IPS-15b (cell line): ENCODE data around the gene BRIP1.
"Not testable (repeated sequence)": the region's sequence is repeated elsewhere in the genome, so short reads cannot be mapped to it uniquely, and the experiment has no call there.

Source experiments
- H3K27me3 ChIP-seq: one replicate; pipeline ENCODE4 v1.6.1; 2013; ENCODE audit warnings: low read length; ENCODE audit not compliant: control insufficient read depth, insufficient read depth
- H3K36me3 ChIP-seq: one replicate; pipeline ENCODE4 v1.6.1; 2013; ENCODE audit warnings: low read length; ENCODE audit not compliant: control insufficient read depth, insufficient read depth
- H3K4me1 ChIP-seq: one replicate; pipeline ENCODE4 v1.6.1; 2013; ENCODE audit warnings: mild to moderate bottlenecking, low read length; ENCODE audit not compliant: control insufficient read depth, insufficient read depth
- H3K4me3 ChIP-seq: one replicate; pipeline ENCODE4 v1.5.1; 2013; ENCODE audit warnings: low read depth, low read length
- H3K9ac ChIP-seq: one replicate; pipeline ENCODE4 v1.6.1; 2013; ENCODE audit warnings: low read depth, mild to moderate bottlenecking, low read length
- H3K9me3 ChIP-seq: one replicate; pipeline ENCODE4 v1.6.1; 2013; ENCODE audit warnings: mild to moderate bottlenecking, low read length; ENCODE audit not compliant: control insufficient read depth, insufficient read depth

The BRIP1 gene

DNA sequence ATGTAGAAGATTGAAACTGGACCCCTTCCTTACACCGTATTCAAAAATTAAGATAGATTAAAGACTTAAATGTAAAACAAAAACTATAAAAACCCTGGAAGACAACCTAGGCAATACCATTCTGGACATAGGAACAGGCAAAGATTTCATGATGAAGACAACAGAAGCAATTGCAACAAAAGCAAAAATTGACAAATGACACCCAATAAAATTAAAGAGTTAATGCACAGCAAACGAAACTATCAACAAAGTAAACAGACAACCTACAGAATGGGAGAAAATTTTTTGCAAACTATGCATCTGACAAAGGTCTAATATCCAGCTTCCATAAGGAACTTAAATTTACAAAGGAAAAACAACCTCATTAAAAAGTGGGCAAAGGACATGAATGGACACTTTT is 37.1 kb downstream of the BRIP1 start:
- not testable (repeated sequence) for H3K27me3 ChIP-seq, H3K4me3 ChIP-seq, H3K4me1 ChIP-seq, H3K9ac ChIP-seq, H3K9me3 ChIP-seq, H3K36me3 ChIP-seq

DNA sequence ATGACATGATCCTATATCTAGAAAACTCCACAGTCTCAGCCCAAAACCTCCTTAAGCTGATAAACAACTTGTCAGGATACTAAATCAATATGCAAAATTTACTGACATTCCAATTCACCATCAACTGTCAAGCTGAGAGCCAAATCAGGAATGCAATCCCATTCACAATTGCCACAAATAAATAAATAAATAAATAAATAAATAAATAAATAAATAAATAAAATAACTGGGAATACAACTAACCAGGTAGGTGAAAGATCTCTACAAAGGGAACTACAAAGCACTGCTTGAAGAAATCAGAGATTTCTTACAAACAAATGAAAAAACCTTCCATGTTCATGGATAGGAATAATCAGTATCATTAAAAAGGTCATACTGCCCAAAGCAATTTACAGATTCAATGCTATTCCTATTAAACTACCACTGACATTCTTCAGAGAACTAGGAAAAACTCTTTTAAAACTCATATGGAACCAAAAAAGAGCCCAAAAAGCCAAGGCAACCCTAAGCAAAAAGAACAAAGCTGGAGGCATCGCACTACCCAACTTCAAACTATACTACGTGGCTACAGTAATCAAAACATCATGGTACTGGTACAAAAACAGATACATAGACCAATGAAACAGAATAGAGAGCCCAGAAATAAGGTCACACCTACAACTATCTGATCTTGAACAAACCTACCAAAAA is 37.7 kb downstream of the BRIP1 start:
- Histone ChIP-seq H3K9me3 (no peaks in the 10 kb centered on the region), H3K9ac (no peak overlapping the region), H3K27me3 (no peaks in the 10 kb centered on the region), H3K36me3 (no peaks in the 10 kb centered on the region), H3K4me1 (no peaks in the 10 kb centered on the region), H3K4me3 (no peak overlapping the region)

DNA sequence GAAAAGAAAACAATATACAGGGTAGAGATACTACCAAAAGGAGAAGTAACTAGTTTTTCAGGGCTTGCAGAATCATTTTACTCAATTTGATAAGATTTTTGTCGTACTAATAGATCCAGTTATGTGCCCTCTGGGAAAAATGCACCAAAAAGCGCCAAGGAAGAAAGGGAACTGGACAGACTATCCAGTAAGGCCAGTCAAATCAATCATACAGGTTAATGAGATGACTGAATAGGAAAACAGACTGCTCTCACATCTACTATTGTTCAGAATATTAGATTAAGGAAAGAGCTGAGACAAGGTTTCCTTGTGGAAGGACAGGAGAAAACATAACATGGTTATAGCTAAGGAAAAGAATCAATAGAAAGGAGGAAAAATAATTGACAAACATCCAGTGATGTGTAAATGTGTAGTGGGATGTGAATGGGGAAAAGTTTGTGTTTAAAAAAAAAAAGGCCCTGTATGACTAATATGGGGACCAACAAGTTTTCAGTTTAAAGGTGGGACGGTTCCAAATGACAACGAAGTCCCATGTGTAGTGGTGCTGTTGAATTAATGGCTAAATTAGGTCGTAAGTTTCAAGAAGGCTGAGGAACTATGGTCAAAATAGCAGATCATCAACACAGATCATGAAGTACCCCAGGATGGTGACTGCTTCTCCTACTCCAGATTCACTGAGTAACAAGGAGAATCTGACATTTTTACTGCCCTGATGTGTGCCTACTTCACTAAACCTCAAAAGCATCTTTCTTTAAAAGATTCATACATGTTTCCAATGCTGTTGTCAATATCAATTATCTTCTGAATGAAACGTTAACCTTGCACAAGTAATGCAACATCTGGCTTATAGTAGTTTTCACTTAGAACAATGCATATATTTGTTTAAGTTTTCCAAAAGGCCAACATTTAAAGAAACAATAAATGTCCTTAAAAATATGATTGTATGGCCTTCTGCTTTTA is 40.7 kb downstream of the BRIP1 start:
- Histone ChIP-seq H3K36me3 (no peaks in the 10 kb centered on the region), H3K4me1 (no peaks in the 10 kb centered on the region), H3K9me3 (no peaks in the 10 kb centered on the region), H3K4me3 (no peak overlapping the region), H3K9ac (no peak overlapping the region), H3K27me3 (no peaks in the 10 kb centered on the region)

DNA sequence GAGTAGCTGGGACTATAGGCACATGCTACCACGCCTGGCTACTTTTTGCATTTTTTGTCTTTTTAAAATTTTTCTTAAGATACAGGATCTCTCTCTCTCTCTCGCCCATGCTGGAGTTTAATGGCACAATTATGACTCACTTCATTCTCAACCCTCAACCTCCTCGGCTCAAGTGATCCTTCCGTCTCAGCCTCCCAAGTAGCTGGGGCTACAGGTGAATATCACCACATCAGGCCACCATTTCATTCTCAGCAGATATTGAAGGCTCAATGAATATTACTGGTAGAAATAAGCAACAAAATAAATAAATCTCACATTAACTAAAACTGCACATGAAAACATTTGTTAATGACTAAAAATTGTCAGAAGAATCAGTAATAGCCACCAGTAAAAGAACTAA is 41.7 kb downstream of the BRIP1 start:
- Histone ChIP-seq H3K36me3 (no peaks in the 10 kb centered on the region), H3K9ac (no peak overlapping the region), H3K4me3 (no peak overlapping the region), H3K9me3 (no peaks in the 10 kb centered on the region), H3K4me1 (no peaks in the 10 kb centered on the region), H3K27me3 (no peaks in the 10 kb centered on the region)

GRCh38 chr17:61819265-61819664 is 44.1 kb downstream of the BRIP1 start:
- not testable (repeated sequence) for H3K9me3 ChIP-seq, H3K9ac ChIP-seq, H3K36me3 ChIP-seq, H3K4me1 ChIP-seq, H3K27me3 ChIP-seq, H3K4me3 ChIP-seq

DNA sequence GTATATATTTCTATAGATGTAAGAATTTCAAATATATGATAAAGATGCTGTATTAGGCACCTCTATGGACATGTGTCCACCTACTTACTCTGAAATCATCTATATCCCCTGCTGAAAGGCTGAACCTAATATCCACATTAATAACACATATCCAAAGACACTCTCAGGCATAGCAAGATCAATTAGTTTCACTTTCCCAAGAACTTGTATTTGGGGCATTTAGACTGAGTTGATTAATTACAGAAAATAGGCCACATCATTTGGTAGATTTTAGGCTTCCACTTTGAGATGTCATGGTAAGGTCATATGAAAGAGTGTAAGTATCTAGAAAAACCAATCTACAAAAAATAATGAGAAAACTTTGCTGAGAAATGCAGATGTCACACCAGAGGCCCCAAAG is 45.1 kb downstream of the BRIP1 start:
- Histone ChIP-seq H3K36me3 (no peaks in the 10 kb centered on the region), H3K27me3 (no peaks in the 10 kb centered on the region), H3K9me3 (no peaks in the 10 kb centered on the region), H3K4me1 (no peaks in the 10 kb centered on the region), H3K9ac (no peak overlapping the region), H3K4me3 (no peak overlapping the region)

- Histone ChIP-seq H3K36me3 (no peaks in the 10 kb centered on the region), H3K4me3 (no peak overlapping the region), H3K4me1 (no peaks in the 10 kb centered on the region), H3K9ac (no peak overlapping the region), H3K27me3 (no peaks in the 10 kb centered on the region), H3K9me3 (no peaks in the 10 kb centered on the region)
Observed at GRCh38 chr17:61817452-61817851, 45.9 kb downstream of the BRIP1 start.

GRCh38 chr17:61816538-61816937 is 46.8 kb downstream of the BRIP1 start:
- Histone ChIP-seq H3K36me3 (no peaks in the 10 kb centered on the region), H3K9me3 (no peaks in the 10 kb centered on the region), H3K4me3 (no peak overlapping the region), H3K4me1 (no peaks in the 10 kb centered on the region), H3K9ac (no peak overlapping the region), H3K27me3 (no peaks in the 10 kb centered on the region)

GRCh38 chr17:61815863-61816503 is 47.3 kb downstream of the BRIP1 start:
- H3K9me3 ChIP-seq: no peaks in the 10 kb centered on the region
- no peak overlapping the region for H3K9ac ChIP-seq
- no peaks in the 10 kb centered on the region for H3K27me3 ChIP-seq
- no peaks in the 10 kb centered on the region for H3K36me3 ChIP-seq
- H3K4me3 ChIP-seq: no peak overlapping the region
- H3K4me1 ChIP-seq: no peaks in the 10 kb centered on the region

DNA sequence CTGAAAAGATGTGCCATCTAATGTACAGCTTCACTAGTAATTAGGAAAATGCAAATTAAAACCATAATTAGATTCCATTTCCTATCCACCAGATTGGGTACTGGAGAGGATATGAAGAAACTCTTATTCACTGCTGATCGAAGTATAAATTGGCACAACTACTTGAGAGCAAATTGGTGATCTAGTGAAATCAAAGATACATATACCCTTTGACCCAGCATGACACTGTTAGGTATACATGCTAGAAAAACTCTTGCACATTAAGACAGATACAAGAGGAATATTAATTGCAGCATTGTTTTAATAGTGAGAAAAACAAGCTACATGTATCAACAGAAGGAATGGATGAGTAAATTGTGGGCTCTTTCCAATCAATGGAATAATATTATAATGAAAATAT is 48.8 kb downstream of the BRIP1 start:
- no peaks in the 10 kb centered on the region for H3K27me3 ChIP-seq
- H3K36me3 ChIP-seq: no peaks in the 10 kb centered on the region
- H3K4me3 ChIP-seq: no peak overlapping the region
- H3K9ac ChIP-seq: no peak overlapping the region
- H3K4me1 ChIP-seq: no peaks in the 10 kb centered on the region
- no peaks in the 10 kb centered on the region for H3K9me3 ChIP-seq

DNA sequence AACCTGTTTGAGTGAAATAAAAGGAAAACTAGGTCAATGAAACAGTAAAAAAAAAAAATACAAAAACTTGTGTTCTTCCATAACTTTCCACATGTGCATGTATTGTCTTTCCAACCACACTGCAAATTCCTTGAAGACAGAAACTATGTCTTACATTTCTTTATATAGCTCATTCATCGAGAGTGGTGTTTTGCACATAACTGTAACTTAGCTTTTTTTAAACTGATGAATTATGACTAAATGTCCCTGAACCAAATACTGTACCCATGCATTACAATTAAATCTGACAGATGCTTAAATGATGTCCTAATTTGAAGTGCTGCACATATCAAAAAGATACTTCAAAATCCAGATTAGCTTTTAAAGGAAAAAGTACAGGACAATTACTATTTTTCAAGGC is 50.1 kb downstream of the BRIP1 start:
- H3K36me3 ChIP-seq: no peaks in the 10 kb centered on the region
- no peak overlapping the region for H3K4me3 ChIP-seq
- H3K4me1 ChIP-seq: no peaks in the 10 kb centered on the region
- no peaks in the 10 kb centered on the region for H3K27me3 ChIP-seq
- no peaks in the 10 kb centered on the region for H3K9me3 ChIP-seq
- no peak overlapping the region for H3K9ac ChIP-seq

DNA sequence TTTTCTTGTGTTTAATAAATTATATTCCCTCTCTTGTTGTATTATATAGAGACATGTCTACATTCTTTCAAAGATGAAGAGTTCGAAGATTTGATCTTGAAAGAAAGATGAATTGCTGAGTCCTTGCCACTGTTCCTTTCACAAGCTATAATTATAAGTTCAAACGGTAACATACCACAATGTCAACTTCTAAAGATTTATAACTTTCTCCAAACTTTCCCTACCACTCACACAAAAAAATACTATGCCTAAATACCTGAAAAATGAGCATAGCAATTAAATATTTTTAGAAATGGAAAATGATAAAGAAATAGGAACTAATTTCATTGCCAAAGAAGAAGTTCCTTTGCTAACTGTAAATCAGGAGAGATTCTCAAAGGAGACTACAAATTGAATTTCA is 50.6 kb downstream of the BRIP1 start:
- Histone ChIP-seq H3K9ac (no peak overlapping the region), H3K27me3 (no peaks in the 10 kb centered on the region), H3K9me3 (no peaks in the 10 kb centered on the region), H3K4me1 (no peaks in the 10 kb centered on the region), H3K36me3 (no peaks in the 10 kb centered on the region), H3K4me3 (no peak overlapping the region)
